Aorta (tissue), 5 donors: ENCODE data around the gene GAB1. TPM values are rescaled to one million over a fixed set of nuclear protein-coding genes. Genes with fewer than 3 reads are reported as not detected.

Experiments
- ATAC-seq: fragments of 200-7000 bp; cut with Tn5 transposase; one replicate; pipeline ENCODE4 v1.9.1; 2022; ENCODE audit warnings: moderate library complexity; ENCODE audit not compliant: low FRiP score
- DNase-seq, 2 donors: peaks; one replicate each; pipeline ENCODE4 v3.0.0-alpha.2; 2020
- H3K27ac ChIP-seq, 2 donors: one replicate each; pipeline ENCODE4 v1.5.1; 2013; ENCODE audit warnings: low read length in 2 of 2, mild to moderate bottlenecking in 2 of 2, moderate library complexity in 2 of 2, control low read depth in 1 of 2, inconsistent platforms in 1 of 2, low read depth in 1 of 2
- H3K27me3 ChIP-seq, 2 donors: one replicate each; pipeline ENCODE4 v1.6.1; 2013; ENCODE audit warnings: control low read depth in 1 of 2, low read length in 1 of 2, mild to moderate bottlenecking in 1 of 2, moderate library complexity in 1 of 2; ENCODE audit not compliant: insufficient read depth in 2 of 2, control insufficient read depth in 1 of 2
- H3K36me3 ChIP-seq, 2 donors: one replicate each; pipeline ENCODE4 v1.6.1; 2013; ENCODE audit warnings: control low read depth in 1 of 2, low read length in 1 of 2, mild to moderate bottlenecking in 1 of 2; ENCODE audit not compliant: insufficient read depth in 2 of 2, control insufficient read depth in 1 of 2
- H3K4me1 ChIP-seq, 2 donors: one replicate each; pipeline ENCODE4 v1.6.1; 2013; ENCODE audit warnings: low read length in 2 of 2, control low read depth in 1 of 2, mild to moderate bottlenecking in 1 of 2, moderate library complexity in 1 of 2; ENCODE audit not compliant: insufficient read depth in 2 of 2, control insufficient read depth in 1 of 2
- H3K4me3 ChIP-seq, 2 donors: one replicate each; pipeline ENCODE4 v1.5.1; 2013; ENCODE audit warnings: low read length in 2 of 2, control low read depth in 1 of 2, mild to moderate bottlenecking in 1 of 2
- H3K9me3 ChIP-seq: one replicate; pipeline ENCODE4 v1.6.1; 2013; ENCODE audit warnings: mild to moderate bottlenecking, low read length; ENCODE audit not compliant: control insufficient read depth
- WGBS, 2 donors: extraction: QIAGEN DNeasy Blood & Tissue Kit; methylation state at CpG; one replicate each; pipeline ENCODE4 v1.1.7; 2013; 5-methylcytosine and 5-hydroxymethylcytosine counted together
- intact Hi-C, 2 donors: fragments of 100-400 bp; cut with DNase I; formaldehyde crosslinking; loops; one replicate each; pipeline versions ENCODE4 v1.14.2 to v1.15.0; 2022
- polyA plus RNA-seq, 2 donors: library from polyadenylated mRNA; stranded (reverse); fragments of 200-250 nt; gene quantifications; one replicate each; pipeline ENCODE4 v1.2.3, GENCODE V29; 2013
- total RNA-seq, 2 donors: library from RNA; stranded (reverse); fragmentation: NEBNext Ultra II Directional; extraction: Animal tissue kit (Norgen Biotek cat#: 25700); gene quantifications; one replicate each; pipeline ENCODE4 v1.2.1, GENCODE V29; 2021
- donor health status: healthy with polysubstance abuse.
- donor health status: Bipolar disorder and iron deficiency.
- donor health status: DM: no; HTN: no; CAD: no.
- donor health status: DM: no; HTN: no; CAD: no.
- donor health status: DM: yes; HTN: yes; CAD: no.

The GAB1 gene
- total and polyA plus RNA-seq, 4 donors, result 10.5 to 107 (median 55.0) TPM

DNA sequence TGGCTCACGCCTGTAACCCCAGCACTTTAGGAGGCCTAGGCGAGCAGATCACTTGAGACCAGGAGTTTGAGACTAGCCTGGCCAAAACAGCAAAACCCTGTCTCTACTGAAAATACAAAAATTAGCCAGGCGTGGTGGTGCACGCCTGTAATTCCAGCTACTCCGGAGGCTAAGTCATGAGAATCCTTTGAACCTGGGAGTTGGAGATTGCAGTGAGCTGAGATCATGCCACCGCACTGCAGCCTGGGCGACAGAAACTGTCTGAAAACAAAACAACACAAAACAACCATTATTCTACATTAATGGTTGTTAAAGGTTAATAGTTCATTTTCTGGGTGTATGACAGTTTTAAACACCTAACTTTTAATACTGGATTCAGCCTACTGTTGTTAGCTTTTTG is 175.2 kb downstream of the GAB1 start:
- Histone ChIP-seq H3K4me1 (peaks cover 0 to 3% of the 10 kb centered on the region in 2 donors), H3K27ac (no peak overlapping the region), H3K36me3 (no peaks in the 10 kb centered on the region), H3K4me3 (no peak overlapping the region), H3K27me3 (no peaks in the 10 kb centered on the region), H3K9me3 (no peaks in the 10 kb centered on the region)
- ATAC-seq (no peak), DNase-seq (no peak)
- WGBS, 2 donors, result 95 to 96% methylated on average over 7 of the region's 7 CpGs
- intact Hi-C loops, result no loop called here

DNA sequence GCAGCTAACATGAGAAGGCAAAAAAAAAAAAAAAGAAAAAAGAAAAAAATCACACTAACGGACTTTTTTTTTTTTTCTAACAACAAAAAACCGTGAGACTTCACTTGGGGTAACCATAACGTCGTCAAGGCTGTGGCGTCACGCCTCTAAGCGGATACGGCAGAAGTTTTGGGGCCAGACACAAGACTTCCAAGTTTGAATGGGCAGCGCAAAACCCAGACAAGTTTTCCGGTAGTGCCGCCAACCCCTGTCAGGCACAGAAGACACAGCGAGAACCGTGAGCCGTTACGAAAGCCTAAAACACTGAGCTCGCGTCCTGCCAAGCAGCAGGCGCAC is 176.3 kb downstream of the GAB1 start:
- Histone ChIP-seq H3K27me3 (no peaks in the 10 kb centered on the region), H3K4me1 (peaks cover 0 to 3% of the 10 kb centered on the region in 2 donors), H3K36me3 (no peaks in the 10 kb centered on the region), H3K27ac (peak overlapping the region in 1 of 2 donors; percentile 54), H3K9me3 (no peaks in the 10 kb centered on the region), H3K4me3 (peak overlapping the region; percentile 29 to 57)
- DNase-seq (no peak), ATAC-seq (peak; percentile 63)
- WGBS, 2 donors, result 0% methylated on average over 18 of the region's 18 CpGs
- intact Hi-C loops, result no loop called here

DNA sequence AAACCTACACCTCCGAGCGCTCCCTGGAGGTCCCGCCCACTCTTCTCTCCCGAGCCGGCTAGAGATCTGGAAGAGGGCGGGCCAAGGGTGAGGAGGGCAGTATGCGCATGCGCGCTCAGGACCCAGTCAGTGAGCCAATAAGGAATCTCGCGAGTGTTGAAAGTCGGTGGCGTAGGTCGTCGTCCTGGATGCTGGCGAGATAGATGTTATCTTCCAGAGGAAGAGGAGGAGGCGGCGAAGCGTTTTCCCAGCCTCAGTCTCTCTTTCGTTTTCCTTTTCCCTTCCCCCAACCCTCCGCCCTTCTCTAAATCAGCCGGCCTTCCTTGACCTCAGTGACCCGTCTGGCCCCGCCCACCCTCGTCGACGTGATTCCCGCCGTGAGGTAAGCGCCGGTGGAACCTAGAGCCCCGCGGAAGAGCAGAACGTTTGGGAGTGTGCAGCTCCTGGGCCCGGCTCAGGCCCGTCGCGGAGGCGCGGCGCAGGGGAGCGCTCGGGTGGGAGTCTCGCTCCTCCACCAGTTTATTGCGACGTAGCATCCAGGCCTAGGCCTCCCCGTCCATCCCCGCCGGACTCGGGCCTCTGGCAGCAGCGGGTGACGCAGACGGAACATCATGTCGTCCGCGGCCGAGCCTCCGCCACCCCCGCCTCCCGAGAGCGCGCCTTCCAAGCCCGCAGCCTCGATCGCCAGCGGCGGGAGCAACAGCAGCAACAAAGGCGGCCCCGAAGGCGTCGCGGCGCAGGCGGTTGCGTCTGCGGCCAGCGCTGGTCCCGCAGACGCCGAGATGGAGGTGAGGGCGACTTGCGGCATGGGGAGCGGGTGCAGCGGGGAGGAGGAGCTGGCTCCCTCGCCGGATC is 176.9 kb downstream of the GAB1 start, which contains the start of gene SMARCA5:
SMARCA5 (plus strand) TSS at position 389 of the 855 bp plus-strand sequence; CDS start at position 612, 223 bp downstream.
- 0% methylated on average over 84 to 86 of the region's 86 CpGs for WGBS, 2 donors

DNA sequence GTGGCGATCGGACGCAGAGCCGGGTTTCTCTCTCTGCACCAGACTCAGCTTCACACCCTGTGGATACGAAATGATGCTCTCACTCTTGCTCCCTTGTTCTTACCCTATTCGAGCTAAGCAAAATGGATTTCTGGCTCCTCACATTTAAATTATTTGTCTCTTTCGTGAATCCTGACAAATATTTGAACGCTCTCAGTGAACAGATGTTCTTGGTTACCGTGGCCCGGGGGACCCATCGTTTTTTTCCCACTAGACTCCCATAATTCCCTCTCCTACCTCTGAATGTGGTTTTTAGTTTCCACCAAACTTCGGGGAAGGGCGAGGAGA is 177.5 kb downstream of the GAB1 start:
- WGBS, 2 donors, result 0% methylated on average over 13 of the region's 13 CpGs
- intact Hi-C loops, result no loop called here
- Histone ChIP-seq H3K4me1 (peaks cover 0 to 3% of the 10 kb centered on the region in 2 donors), H3K9me3 (no peaks in the 10 kb centered on the region), H3K4me3 (peak overlapping the region; percentile 36 to 63), H3K27ac (peak overlapping the region; percentile 90 to 94), H3K36me3 (no peaks in the 10 kb centered on the region), H3K27me3 (no peaks in the 10 kb centered on the region)
- ATAC-seq, result no peak
- no peak for DNase-seq

More for the DNA sequence above, 176.9 kb downstream of the GAB1 start, which contains the start of gene SMARCA5:
- Histone ChIP-seq H3K4me1 (peaks cover 0 to 3% of the 10 kb centered on the region in 2 donors), H3K27me3 (no peaks in the 10 kb centered on the region), H3K36me3 (no peaks in the 10 kb centered on the region), H3K9me3 (no peaks in the 10 kb centered on the region), H3K4me3 (peak within 1 kb of the TSS; percentile 57 to 63), H3K27ac (peak within 1 kb of the TSS; percentile 90 to 94)
- DNase-seq, result peak; percentile 98
- peak; percentile 98 for ATAC-seq
- intact Hi-C loops, result no loop called here

DNA sequence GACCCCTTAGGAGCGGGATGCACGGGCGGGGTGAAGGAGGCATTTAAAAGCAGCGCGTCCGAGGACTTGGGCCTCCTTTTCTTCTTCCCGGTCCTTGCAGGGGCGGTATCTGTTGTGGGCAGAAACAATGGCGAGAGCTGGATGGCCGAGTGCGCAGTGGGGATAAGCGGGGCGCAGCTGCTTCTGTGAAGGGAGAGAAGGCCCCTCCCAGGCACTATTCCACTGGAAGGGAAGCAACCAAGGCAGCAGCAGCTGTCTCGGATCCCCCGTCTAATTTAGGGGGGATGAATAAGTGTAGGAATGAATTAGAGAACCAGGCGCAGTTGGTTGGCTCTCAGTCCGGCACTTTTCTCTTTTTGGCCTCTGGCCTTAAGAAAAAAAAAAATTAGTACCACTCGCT is 177.8 kb downstream of the GAB1 start:
- Histone ChIP-seq H3K27me3 (no peaks in the 10 kb centered on the region), H3K4me1 (peaks cover 0 to 3% of the 10 kb centered on the region in 2 donors), H3K36me3 (no peaks in the 10 kb centered on the region), H3K9me3 (no peaks in the 10 kb centered on the region), H3K4me3 (peak overlapping the region; percentile 36 to 63), H3K27ac (peak overlapping the region; percentile 90 to 94)
- ATAC-seq (peak; percentile 52), DNase-seq (peak; percentile 64 to 79)
- intact Hi-C loops, result no loop called here
- 0% methylated on average over 18 of the region's 18 CpGs for WGBS, 2 donors

DNA sequence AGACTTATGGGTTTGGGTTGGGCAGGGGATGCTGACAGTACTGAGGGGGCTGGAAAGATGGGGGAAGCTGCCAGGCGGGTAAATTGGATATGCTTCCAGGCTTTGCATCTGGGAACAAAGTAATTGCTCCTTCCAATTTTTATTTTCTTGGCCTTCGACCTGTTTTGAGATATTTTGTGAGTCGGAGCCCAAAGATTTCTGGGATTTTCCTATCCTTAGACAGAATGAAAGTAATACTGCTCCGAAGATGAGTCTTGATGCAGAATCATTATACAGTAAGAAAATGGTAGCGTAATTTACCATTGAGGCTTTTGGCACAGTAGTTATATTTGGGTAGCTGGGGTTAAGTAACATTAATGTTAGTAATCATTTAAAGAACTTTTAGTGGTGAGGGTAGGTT is 178.2 kb downstream of the GAB1 start:
- Histone ChIP-seq H3K4me1 (peaks cover 0 to 3% of the 10 kb centered on the region in 2 donors), H3K27me3 (no peaks in the 10 kb centered on the region), H3K36me3 (no peaks in the 10 kb centered on the region), H3K9me3 (no peaks in the 10 kb centered on the region), H3K4me3 (peak overlapping the region; percentile 36 to 63), H3K27ac (peak overlapping the region in 1 of 2 donors; percentile 94)
- intact Hi-C loops, result no loop called here
- DNase-seq (no peak), ATAC-seq (no peak)
- WGBS, 2 donors, result 6 to 7% methylated on average over 5 of the region's 5 CpGs

DNA sequence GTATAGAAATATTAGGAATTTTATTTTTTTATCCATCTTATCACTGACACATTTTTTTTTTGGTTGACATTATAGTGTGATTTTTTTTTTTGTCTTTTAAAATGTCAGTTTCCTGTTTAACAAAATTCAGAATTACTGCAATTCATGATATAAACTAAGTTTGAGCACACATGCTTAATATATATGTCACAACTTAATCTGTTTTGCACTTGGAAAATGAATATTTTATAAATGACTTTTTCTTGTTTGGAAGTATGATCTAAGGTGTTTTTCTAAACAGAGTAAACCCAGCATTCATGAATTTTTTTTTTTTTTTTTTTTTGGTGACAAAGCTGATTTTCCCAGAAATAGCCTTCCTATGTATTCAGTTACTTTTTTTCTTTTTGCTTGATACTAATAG is 179.2 kb downstream of the GAB1 start:
- intact Hi-C loops, result no loop called here
- H3K36me3 ChIP-seq, result no peaks in the 10 kb centered on the region
- H3K4me1 ChIP-seq, result peaks cover 0 to 3% of the 10 kb centered on the region in 2 donors
- DNase-seq (no peak), ATAC-seq (no peak)
- no peaks in the 10 kb centered on the region for H3K9me3 ChIP-seq
- no peak overlapping the region for H3K27ac ChIP-seq
- no peaks in the 10 kb centered on the region for H3K27me3 ChIP-seq
- peak overlapping the region in 1 of 2 donors; percentile 18 for H3K4me3 ChIP-seq

DNA sequence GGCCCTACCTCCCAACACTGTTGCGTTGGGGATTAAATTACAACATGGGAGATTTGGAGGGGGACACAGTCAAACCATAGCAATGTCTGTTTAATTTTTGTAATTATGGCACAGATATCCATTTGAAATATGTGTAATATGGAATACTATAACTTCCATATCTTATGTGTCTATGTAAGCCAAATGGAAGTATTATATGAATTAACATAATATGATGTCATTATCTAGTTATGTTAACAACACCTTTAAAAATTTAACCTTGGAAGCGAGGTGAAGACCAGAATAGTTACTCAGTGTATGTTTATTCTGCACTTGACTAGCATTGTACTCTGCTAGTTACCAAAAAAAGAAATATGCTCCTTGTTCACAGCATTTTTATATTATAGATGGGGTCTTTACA is 181.1 kb downstream of the GAB1 start:
- no peak for ATAC-seq
- Histone ChIP-seq H3K27ac (no peak overlapping the region), H3K27me3 (no peaks in the 10 kb centered on the region), H3K4me3 (no peak overlapping the region), H3K4me1 (peaks cover 0 to 3% of the 10 kb centered on the region in 2 donors), H3K36me3 (no peaks in the 10 kb centered on the region), H3K9me3 (no peaks in the 10 kb centered on the region)
- no peak for DNase-seq
- intact Hi-C loops, result no loop called here
- 67 to 73% methylated on average over 2 of the region's 2 CpGs for WGBS, 2 donors
